HepG2 (cell line): Measurements from ENCODE around the gene LRRC27. TPM values are rescaled to one million over a fixed set of nuclear protein-coding genes. Genes with fewer than 3 reads are reported as not detected.

Source experiments
- ATAC-seq: fragments of 200-7000 bp; cut with Tn5 transposase; 3 replicates; pipeline ENCODE4 v1.9.1; 2020; ENCODE audit warnings: mild to moderate bottlenecking, moderate library complexity
- BruUV-seq: library from RNA; stranded (reverse); fragments of 400-500 nt; replicated peaks from 2 replicates; lab custom pipeline; 2021; lab: Mats Ljungman, UMichigan
- CTCF ChIA-PET: fragments of 300-600 bp; formaldehyde crosslinking; extraction: SDS; loops from one replicate; lab custom pipeline; 2021; ENCODE audit warnings: low total read pairs, inconsistent platforms, low intra/inter-chr PET ratio; lab: Yijun Ruan, JAX
- POLR2A ChIA-PET: fragments of 350-600 bp; sonication (Branson Sonifier 250); formaldehyde crosslinking; loops from one replicate; lab custom pipeline; 2020; ENCODE audit warnings: antibody characterized with exemption, inconsistent platforms; lab: Yijun Ruan, JAX
- DNase-seq: peaks from one replicate; pipeline ENCODE4 v3.0.0-alpha.2; 2015; ENCODE audit warnings: low spot score
- FAIRE-seq: peaks from 3 replicates; lab custom pipeline; 2011; peaks lifted over from hg19 to GRCh38; lab: Jason Lieb, UNC
- H2AFZ ChIP-seq: one replicate; pipeline ENCODE4 v1.6.1; 2011; ENCODE audit warnings: low read length, inconsistent platforms
- H3K27ac ChIP-seq: fragments of 300-600 bp; 3 replicates; pipeline ENCODE4 v1.8.0; 2011; ENCODE audit warnings: mixed run types, mild to moderate bottlenecking, mixed read lengths, low read length, inconsistent platforms; ENCODE audit not compliant: insufficient read depth; ENCODE audit errors: extremely low read length
- H3K27me3 ChIP-seq, 2 experiments: fragments of 200-600 bp in 1 of 2; 2 replicates in 1 of 2; 3 replicates in 1 of 2; pipeline versions ENCODE4 v1.6.0 to v1.8.0; 2011; ENCODE audit warnings: low read length in 2 of 2, mild to moderate bottlenecking in 2 of 2, moderate library complexity in 2 of 2, inconsistent platforms in 1 of 2; ENCODE audit not compliant: insufficient read depth in 2 of 2, control insufficient read depth in 1 of 2
- H3K36me3 ChIP-seq, 2 experiments: fragments of 200-600 bp in 1 of 2; replicated peaks in 1 of 2; 2 replicates in 1 of 2; 3 replicates in 1 of 2; pipeline versions ENCODE4 v1.5.1 to v1.8.0; 2011; ENCODE audit warnings: low read length in 2 of 2, inconsistent platforms in 1 of 2; ENCODE audit not compliant: insufficient read depth in 2 of 2, control insufficient read depth in 1 of 2
- H3K4me1 ChIP-seq: 2 replicates; pipeline ENCODE4 v1.5.1; 2012; ENCODE audit warnings: low read length, inconsistent platforms; ENCODE audit not compliant: insufficient read depth
- H3K4me2 ChIP-seq: 2 replicates; pipeline ENCODE4 v1.6.0; 2011; ENCODE audit warnings: low read depth, low read length, inconsistent platforms
- H3K4me3 ChIP-seq, 3 experiments: fragments of 200-600 bp in 1 of 3; sonication (generic), shearing (Covaris generic) in 1 of 3; replicated peaks in 1 of 3; 2 replicates each; pipeline ENCODE4 v1.5.1; 2011 to 2016; ENCODE audit warnings: low read length in 3 of 3, inconsistent platforms in 2 of 3, low read depth in 2 of 3, mild to moderate bottlenecking in 2 of 3, control low read depth in 1 of 3, mixed read lengths in 1 of 3; ENCODE audit not compliant: insufficient read depth in 1 of 3
- H3K79me2 ChIP-seq: one replicate; pipeline ENCODE4 v1.6.1; 2011; ENCODE audit warnings: low read length, inconsistent platforms; ENCODE audit not compliant: insufficient read depth
- H3K9ac ChIP-seq: 2 replicates; pipeline ENCODE4 v1.6.0; 2011; ENCODE audit warnings: mild to moderate bottlenecking, low read depth, low read length, inconsistent platforms; ENCODE audit not compliant: insufficient read depth
- H3K9me3 ChIP-seq: 2 replicates; pipeline ENCODE4 v1.5.1; 2012; ENCODE audit warnings: mild to moderate bottlenecking, low read length
- H4K20me1 ChIP-seq: 2 replicates; pipeline ENCODE4 v1.6.0; 2011; ENCODE audit warnings: inconsistent platforms, mild to moderate bottlenecking, low read length, moderate library complexity; ENCODE audit not compliant: insufficient read depth
- CTCF ChIP-seq: sonication (generic); formaldehyde crosslinking; IDR thresholded peaks from 2 replicates; pipeline ENCODE4 v1.5.0; 2020; ENCODE audit warnings: mild to moderate bottlenecking, missing genetic modification reagents, moderate library complexity
- POLR2AphosphoS5 ChIP-seq: IDR thresholded peaks from 2 replicates; pipeline ENCODE4 v1.6.1; 2012; ENCODE audit warnings: low read depth, low read length
- RAD21 ChIP-seq: fragments of 450-650 bp; formaldehyde crosslinking; IDR thresholded peaks from 2 replicates; pipeline ENCODE4 v1.5.0; 2020; ENCODE audit warnings: mild to moderate bottlenecking
- STAG1 ChIP-seq: sonication (generic); formaldehyde crosslinking; IDR thresholded peaks from 2 replicates; pipeline ENCODE4 v1.4.0; 2020; ENCODE audit warnings: missing genetic modification reagents
- WGBS: methylation state at CpG from one replicate; pipeline ENCODE4 v1.1.6; 2017; ENCODE audit warnings: low lambda C conversion rate; 5-methylcytosine and 5-hydroxymethylcytosine counted together
- in situ Hi-C: cut with HindIII; loops from 2 replicates; pipeline ENCODE4 v1.10.0; 2017; ENCODE audit warnings: low pct_unique_long_range_greater_than_20kb; ENCODE audit not compliant: extremely low pct_ligation_motif_present
- intact Hi-C: fragments of 100-400 bp; cut with micrococcal nuclease; formaldehyde crosslinking; loops from one replicate; pipeline ENCODE4 v1.10.0; 2022; ENCODE audit not compliant: unreplicated experiment
- polyA plus RNA-seq, 8 experiments: library from polyadenylated mRNA; depleted of rRNA in 3 of 8; stranded (reverse) in 7 of 8; unstranded in 1 of 8; fragments of >200 nt; fragmentation: Illumina TruSeq in 4 of 8; extraction: Trizol in 4 of 8; gene quantifications; 2 replicates each; pipeline versions ENCODE4 v1.2.1 to v1.2.3, GENCODE V29; 2011 to 2016; ENCODE audit warnings: low read depth in 4 of 8, missing spikeins in 1 of 8, mixed read lengths in 1 of 8; ENCODE audit not compliant: insufficient read depth in 1 of 8
- total RNA-seq, 5 experiments: library from RNA; depleted of rRNA; stranded (reverse); fragments of >200 nt; fragmentation: Illumina TruSeq; extraction: Trizol; gene quantifications; 2 replicates each; pipeline ENCODE4 v1.2.3, GENCODE V29; 2016; ENCODE audit warnings: low read depth in 1 of 5
- TF ChIP-seq, protein P1 (sequence below): sonication (generic); formaldehyde crosslinking; IDR thresholded peaks from 2 replicates; pipeline ENCODE4 v1.4.0; 2020; ENCODE audit warnings: missing genetic modification reagents
- TF ChIP-seq, protein P2 (sequence below): sonication (generic); formaldehyde crosslinking; IDR thresholded peaks from 2 replicates; pipeline ENCODE4 v1.4.0; 2020; ENCODE audit warnings: mild to moderate bottlenecking, missing genetic modification reagents

The LRRC27 gene
- total and polyA plus RNA-seq, 2 of the 13 experiments (the other 11 are each of a cell fraction or from before 2014, with no cell fraction given), result 4.2 to 4.6 TPM

DNA sequence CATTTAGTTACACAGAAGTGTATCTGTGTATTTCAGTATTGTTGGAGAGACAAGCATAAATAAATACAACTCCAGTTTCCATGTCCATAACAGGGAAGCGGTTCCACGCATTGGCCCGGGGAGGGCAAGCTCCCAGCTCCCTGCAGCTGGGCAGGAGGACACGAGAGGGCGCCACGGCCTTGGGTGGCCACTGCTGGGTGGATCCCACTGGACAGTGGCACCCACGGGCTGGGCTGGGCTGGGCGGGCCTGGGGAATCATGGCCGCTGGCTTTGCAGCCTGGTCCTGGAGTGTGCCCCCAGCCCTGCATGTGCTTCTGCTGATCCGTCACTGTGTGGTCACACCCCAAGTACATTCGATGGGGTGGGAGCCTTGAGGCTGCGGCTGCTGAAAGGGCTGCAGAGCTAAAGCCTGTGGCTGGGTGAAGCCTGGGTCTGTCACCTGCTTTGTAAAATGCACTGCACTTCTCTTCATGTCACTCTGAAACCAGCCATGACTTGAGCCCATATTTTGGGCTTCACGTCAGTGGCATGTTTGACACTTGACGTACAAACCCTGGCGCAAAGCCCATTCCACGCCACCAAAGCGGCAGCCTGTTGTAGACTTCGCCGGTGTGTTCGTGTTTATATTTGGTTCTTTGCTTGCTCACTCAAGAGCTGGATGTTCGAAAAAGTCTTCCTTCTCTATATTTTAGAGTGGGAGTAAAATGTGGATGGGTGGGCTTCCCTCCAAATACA, 27.5 kb downstream of the LRRC27 start:
- TF ChIP-seq POLR2AphosphoS5, result no peak
- peak; percentile 35; the same call in 1 of the 2 replicates for TF ChIP-seq RAD21 (CRISPR knock-in tag)
- TF ChIP-seq, protein P1, sequence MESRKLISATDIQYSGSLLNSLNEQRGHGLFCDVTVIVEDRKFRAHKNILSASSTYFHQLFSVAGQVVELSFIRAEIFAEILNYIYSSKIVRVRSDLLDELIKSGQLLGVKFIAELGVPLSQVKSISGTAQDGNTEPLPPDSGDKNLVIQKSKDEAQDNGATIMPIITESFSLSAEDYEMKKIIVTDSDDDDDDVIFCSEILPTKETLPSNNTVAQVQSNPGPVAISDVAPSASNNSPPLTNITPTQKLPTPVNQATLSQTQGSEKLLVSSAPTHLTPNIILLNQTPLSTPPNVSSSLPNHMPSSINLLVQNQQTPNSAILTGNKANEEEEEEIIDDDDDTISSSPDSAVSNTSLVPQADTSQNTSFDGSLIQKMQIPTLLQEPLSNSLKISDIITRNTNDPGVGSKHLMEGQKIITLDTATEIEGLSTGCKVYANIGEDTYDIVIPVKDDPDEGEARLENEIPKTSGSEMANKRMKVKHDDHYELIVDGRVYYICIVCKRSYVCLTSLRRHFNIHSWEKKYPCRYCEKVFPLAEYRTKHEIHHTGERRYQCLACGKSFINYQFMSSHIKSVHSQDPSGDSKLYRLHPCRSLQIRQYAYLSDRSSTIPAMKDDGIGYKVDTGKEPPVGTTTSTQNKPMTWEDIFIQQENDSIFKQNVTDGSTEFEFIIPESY (CRISPR knock-in tag), result peak; percentile 47; the same call in 1 of the 2 replicates
- TF ChIP-seq, protein P2, sequence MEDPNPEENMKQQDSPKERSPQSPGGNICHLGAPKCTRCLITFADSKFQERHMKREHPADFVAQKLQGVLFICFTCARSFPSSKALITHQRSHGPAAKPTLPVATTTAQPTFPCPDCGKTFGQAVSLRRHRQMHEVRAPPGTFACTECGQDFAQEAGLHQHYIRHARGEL (CRISPR knock-in tag), result no peak
- peak; percentile 56 for TF ChIP-seq STAG1 (CRISPR knock-in tag)
- TF ChIP-seq CTCF (CRISPR knock-in tag), result peak; percentile 67
- Histone ChIP-seq H3K4me2 (no peak overlapping the region), H3K9me3 (no peaks in the 10 kb centered on the region), H4K20me1 (no peaks in the 10 kb centered on the region; the same call in 1 of the 2 replicates), H3K9ac (no peak overlapping the region), H3K4me1 (no peaks in the 10 kb centered on the region), H3K79me2 (no peaks in the 10 kb centered on the region), H3K27me3 (no peaks in the 10 kb centered on the region), H3K27ac (no peak overlapping the region), H3K36me3 (no peaks in the 10 kb centered on the region), H3K4me3 (no peak overlapping the region), H2AFZ (no peak overlapping the region)
- ATAC-seq, result peak; percentile 36
- no peak for DNase-seq
- intact Hi-C loops, result no loop called here
- CTCF ChIA-PET, result interaction anchor here (1.2 to 1.9 kb wide), 2 partner anchors 137 to 277 kb away, joined by 4 to 7 read pairs; no protein-coding TSS in a partner anchor
- POLR2A ChIA-PET, result no interaction called here
- no peak for FAIRE-seq
- in situ Hi-C loops, result no loop called here
- 80% methylated on average over 12 of the region's 21 CpGs for WGBS
- no TSS peak for BruUV-seq
